ENCODE measurements around the gene FSD2.
A peak's percentile ranks its signal among the peaks of the same experiment; 100 is the strongest.

Gene FSD2

DNA sequence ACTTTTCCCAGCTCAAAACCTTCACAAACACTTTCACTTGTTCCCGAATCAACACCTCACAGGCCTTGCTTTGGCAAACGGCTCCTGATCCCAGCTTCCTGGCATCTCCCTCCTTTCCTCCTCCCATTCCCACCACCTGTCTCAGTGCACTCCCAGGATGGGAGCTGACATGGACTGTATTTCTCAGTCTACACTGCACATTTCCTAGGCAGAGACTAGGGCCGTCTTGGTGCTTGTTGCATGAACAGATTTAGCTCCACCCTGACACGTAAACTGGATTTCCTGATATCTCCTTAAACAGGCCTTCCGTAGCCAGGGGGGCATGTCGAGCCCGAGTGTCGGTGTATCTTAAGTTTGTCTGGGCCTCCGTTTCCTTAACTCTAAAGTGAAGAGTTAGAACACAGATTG is 2.8 kb upstream of the FSD2 start:
- Histone ChIP-seq H3K9ac (ENCODE audit: low read length in 2 of 2) (peak overlapping the region; percentile 59 to 64), H3K4me3 (ENCODE audit: low read length in 2 of 2) (peak overlapping the region; percentile 68 to 84)

DNA sequence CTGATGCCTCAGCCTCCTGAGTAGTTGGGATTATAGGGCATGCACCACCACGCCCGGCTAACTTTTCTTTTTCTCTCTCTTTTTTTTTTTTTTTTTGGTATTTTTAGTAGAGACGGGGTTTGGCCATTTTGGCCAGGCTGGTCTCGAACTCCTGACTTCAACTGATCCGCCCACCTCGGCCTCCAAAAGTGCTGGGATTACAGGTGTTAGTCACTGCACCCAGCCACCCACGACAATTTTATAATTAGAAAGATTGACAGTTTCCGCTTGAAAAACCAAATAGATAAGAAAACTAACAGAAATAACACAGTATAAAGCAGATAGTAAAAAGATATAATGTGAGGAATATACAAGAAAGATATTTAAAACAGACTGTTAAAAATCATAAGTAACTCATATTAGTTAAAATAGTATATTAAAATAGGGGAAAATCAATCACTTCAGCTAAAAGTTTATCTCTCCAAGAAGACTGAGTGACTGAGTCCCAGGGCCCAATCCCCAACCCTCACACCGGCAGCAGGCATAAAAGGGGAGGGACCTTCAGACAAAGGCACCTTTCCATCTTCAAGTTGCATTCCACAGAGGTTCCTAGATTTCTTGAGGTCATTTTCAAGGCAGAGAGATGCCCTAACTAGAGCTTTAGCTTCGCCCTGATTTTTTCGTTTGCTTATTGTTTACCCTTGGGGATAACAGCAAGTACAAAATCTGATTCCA is 2.2 kb upstream of the FSD2 start:
- H3K4me1 ChIP-seq (ENCODE audit: control insufficient read depth, insufficient read depth, low read length), result peaks cover 2% of the 10 kb centered on the region
- no peaks in the 10 kb centered on the region for H3K36me3 ChIP-seq (ENCODE audit: control insufficient read depth in 2 of 2, insufficient read depth in 2 of 2, low read length in 2 of 2)
- no peaks in the 10 kb centered on the region for H3K27me3 ChIP-seq (ENCODE audit: control insufficient read depth in 1 of 2, insufficient read depth in 2 of 2, low read length in 2 of 2)
- no peak overlapping the region for H3K27ac ChIP-seq (ENCODE audit: low read length)
- H3K9me3 ChIP-seq (ENCODE audit: control insufficient read depth in 2 of 2, low read length in 2 of 2), result no peaks in the 10 kb centered on the region
- H3K4me3 ChIP-seq (ENCODE audit: low read length in 2 of 2), result no peak overlapping the region
- no peak overlapping the region for H3K9ac ChIP-seq (ENCODE audit: low read length in 2 of 2)

More for the DNA sequence above, 2.8 kb upstream of the FSD2 start:
- H3K27ac ChIP-seq (ENCODE audit: low read length), result peak overlapping the region; percentile 96
- H3K4me1 ChIP-seq (ENCODE audit: control insufficient read depth, insufficient read depth, low read length), result peaks cover 2% of the 10 kb centered on the region
- no peaks in the 10 kb centered on the region for H3K27me3 ChIP-seq (ENCODE audit: control insufficient read depth in 1 of 2, insufficient read depth in 2 of 2, low read length in 2 of 2)
- no peaks in the 10 kb centered on the region for H3K9me3 ChIP-seq (ENCODE audit: control insufficient read depth in 2 of 2, low read length in 2 of 2)
- no peaks in the 10 kb centered on the region for H3K36me3 ChIP-seq (ENCODE audit: control insufficient read depth in 2 of 2, insufficient read depth in 2 of 2, low read length in 2 of 2)

DNA sequence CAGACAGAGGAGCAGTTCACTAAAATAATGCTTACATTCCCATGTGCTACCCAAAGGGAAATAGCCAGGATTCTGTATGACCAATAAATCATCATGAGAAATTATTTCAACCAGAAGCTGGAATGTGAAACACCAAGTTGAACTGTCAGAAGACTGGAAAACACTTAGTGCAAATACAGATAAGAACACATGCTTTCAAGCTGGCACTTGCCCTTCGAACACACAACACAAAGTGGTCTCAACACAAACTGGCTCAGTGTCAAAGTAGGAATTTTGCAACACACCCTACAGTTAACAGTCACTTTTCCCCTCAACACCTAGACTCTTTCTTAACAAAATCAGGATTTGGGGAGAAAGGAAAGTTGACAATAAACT is 1.3 kb downstream of the FSD2 start:
- no peaks in the 10 kb centered on the region for H3K36me3 ChIP-seq (ENCODE audit: control insufficient read depth in 2 of 2, insufficient read depth in 2 of 2, low read length in 2 of 2)
- H3K4me1 ChIP-seq (ENCODE audit: control insufficient read depth, insufficient read depth, low read length), result peaks cover 2% of the 10 kb centered on the region
- no peaks in the 10 kb centered on the region for H3K27me3 ChIP-seq (ENCODE audit: control insufficient read depth in 1 of 2, insufficient read depth in 2 of 2, low read length in 2 of 2)
- H3K27ac ChIP-seq (ENCODE audit: low read length), result no peak overlapping the region
- H3K4me3 ChIP-seq (ENCODE audit: low read length in 2 of 2), result no peak overlapping the region
- no peak overlapping the region for H3K9ac ChIP-seq (ENCODE audit: low read length in 2 of 2)
- H3K9me3 ChIP-seq (ENCODE audit: control insufficient read depth in 2 of 2, low read length in 2 of 2), result no peaks in the 10 kb centered on the region

DNA sequence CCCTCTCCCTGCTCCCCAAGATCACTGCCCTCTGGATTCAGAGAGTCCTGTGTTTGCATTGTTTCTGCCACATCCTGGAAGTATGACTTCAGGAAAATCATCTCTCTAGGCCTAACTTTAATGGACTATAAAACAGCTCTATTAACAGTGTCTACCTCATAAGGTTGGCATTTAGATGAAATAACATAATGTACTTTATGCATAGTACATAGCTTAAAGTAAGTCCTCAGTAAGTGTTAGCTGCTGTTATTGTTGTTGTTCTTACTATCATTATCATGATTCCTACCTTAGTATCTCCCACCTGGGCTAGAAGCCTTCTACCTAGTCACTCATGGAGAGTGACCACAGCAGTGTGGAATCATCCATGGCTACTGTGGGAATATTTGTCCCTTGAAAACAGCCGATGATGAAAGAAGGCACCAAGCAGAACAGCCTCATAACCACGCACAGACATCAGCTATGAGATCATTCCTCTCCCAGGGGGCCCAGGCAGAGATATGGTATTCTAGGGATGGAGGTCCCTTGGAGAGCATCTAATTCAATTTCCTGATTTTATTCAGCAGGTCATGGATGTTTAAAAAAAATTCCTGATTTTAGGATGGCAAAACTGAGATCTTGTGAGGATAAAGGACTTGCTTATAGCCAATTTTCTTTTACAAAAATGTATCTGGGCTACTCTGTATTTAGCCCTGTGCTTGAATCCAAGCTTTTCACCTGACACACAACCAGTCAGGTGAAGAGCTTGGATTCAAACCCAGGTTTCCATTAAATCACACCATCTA is 1.9 kb downstream of the FSD2 start:
- no peaks in the 10 kb centered on the region for H3K36me3 ChIP-seq (ENCODE audit: control insufficient read depth in 2 of 2, insufficient read depth in 2 of 2, low read length in 2 of 2)
- no peaks in the 10 kb centered on the region for H3K27me3 ChIP-seq (ENCODE audit: control insufficient read depth in 1 of 2, insufficient read depth in 2 of 2, low read length in 2 of 2)
- no peaks in the 10 kb centered on the region for H3K9me3 ChIP-seq (ENCODE audit: control insufficient read depth in 2 of 2, low read length in 2 of 2)
- H3K27ac ChIP-seq (ENCODE audit: low read length), result no peak overlapping the region
- no peak overlapping the region for H3K9ac ChIP-seq (ENCODE audit: low read length in 2 of 2)
- peaks cover 1% of the 10 kb centered on the region for H3K4me1 ChIP-seq (ENCODE audit: control insufficient read depth, insufficient read depth, low read length)
- no peak overlapping the region for H3K4me3 ChIP-seq (ENCODE audit: low read length in 2 of 2)

DNA sequence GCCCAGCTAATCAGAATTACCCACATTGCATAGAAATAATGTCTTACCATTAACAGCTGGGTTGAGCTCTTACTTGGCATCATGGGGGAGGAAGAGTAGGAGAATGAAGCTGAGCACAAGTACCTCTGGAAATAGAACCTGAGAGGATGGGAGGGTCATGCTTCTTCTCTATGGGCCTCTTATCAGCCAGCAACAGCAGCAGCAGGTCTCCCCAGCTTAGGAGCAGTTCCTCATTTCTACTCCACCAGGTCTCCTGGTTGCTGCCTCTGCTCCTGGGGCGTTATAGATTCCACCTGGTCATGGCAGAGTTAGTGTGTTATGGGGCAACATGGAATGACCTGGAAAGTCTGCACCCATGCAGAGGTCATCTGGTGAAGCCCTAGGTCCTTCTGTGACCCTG is 3.4 kb downstream of the FSD2 start:
- Histone ChIP-seq H3K36me3 (ENCODE audit: control insufficient read depth in 2 of 2, insufficient read depth in 2 of 2, low read length in 2 of 2) (no peaks in the 10 kb centered on the region), H3K27ac (ENCODE audit: low read length) (no peak overlapping the region), H3K4me1 (ENCODE audit: control insufficient read depth, insufficient read depth, low read length) (no peaks in the 10 kb centered on the region), H3K27me3 (ENCODE audit: control insufficient read depth in 1 of 2, insufficient read depth in 2 of 2, low read length in 2 of 2) (no peaks in the 10 kb centered on the region), H3K9me3 (ENCODE audit: control insufficient read depth in 2 of 2, low read length in 2 of 2) (no peaks in the 10 kb centered on the region), H3K4me3 (ENCODE audit: low read length in 2 of 2) (no peak overlapping the region), H3K9ac (ENCODE audit: low read length in 2 of 2) (no peak overlapping the region)

DNA sequence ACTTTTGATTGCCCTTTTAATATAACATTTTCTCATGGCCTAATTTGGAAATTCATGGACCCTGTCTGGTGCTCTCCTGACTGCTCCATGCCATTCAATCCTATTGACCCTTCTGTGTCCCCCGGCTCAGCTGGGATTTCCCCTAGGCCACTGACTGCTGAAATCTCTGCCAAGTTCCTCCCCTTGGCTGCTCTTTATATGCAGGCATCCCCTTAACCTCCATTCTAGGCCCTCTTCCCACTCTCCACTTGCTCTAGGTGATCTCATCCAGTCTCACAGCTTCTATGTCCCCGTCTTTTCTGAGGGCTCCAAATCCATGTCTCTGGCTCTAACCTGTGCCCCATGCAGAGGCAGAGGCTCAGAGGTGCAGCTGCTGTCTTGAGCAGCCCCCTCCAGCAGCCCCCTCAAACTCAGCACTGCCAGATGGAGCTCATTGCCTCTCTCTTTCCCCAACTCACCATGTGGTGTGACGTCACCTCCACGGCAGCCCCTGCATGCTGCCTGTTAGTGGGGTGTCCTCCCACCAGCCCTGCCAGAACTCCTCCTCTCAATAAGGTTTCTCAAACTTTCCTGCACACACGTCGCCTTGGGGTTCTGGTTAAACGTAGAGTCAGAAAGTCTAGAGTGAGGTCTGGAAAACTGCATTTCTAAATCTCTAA is 6.6 kb downstream of the FSD2 start:
- Histone ChIP-seq H3K36me3 (ENCODE audit: control insufficient read depth in 2 of 2, insufficient read depth in 2 of 2, low read length in 2 of 2) (no peaks in the 10 kb centered on the region), H3K9ac (ENCODE audit: low read length in 2 of 2) (no peak overlapping the region), H3K4me3 (ENCODE audit: low read length in 2 of 2) (no peak overlapping the region), H3K27me3 (ENCODE audit: control insufficient read depth in 1 of 2, insufficient read depth in 2 of 2, low read length in 2 of 2) (no peaks in the 10 kb centered on the region), H3K9me3 (ENCODE audit: control insufficient read depth in 2 of 2, low read length in 2 of 2) (no peaks in the 10 kb centered on the region), H3K27ac (ENCODE audit: low read length) (no peak overlapping the region), H3K4me1 (ENCODE audit: control insufficient read depth, insufficient read depth, low read length) (no peaks in the 10 kb centered on the region)

DNA sequence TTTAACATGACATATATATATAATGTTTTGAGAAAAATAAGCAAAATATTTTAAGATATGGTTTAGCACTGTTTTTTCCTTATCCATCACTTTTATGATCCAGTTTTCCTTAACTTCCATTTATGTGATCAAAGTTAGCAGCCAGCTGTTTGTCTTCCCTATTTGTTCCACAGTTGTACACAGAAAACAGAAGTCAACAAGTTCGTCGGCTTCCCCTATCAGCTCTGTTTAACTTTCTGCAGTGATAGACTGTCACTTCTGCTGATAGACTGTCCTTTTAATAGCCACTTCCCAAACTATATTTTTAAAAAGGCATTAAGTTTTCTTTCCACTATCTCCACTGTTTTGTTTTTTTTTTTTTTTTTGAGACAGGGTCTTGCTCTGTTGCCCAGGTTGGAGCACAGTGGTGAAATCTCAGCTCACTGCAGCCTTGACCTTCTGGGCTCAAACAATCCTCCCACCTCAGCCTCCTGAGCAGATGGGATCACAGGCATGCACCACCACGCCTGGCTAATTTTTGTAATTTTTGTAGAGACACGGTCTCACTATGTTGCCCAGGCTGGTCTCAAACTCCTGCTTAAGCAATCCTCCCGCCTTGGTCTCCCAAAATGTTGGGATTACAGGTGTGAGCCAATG is 7.2 kb downstream of the FSD2 start:
- H3K27ac ChIP-seq (ENCODE audit: low read length), result no peak overlapping the region
- no peaks in the 10 kb centered on the region for H3K4me1 ChIP-seq (ENCODE audit: control insufficient read depth, insufficient read depth, low read length)
- no peaks in the 10 kb centered on the region for H3K27me3 ChIP-seq (ENCODE audit: control insufficient read depth in 1 of 2, insufficient read depth in 2 of 2, low read length in 2 of 2)
- no peaks in the 10 kb centered on the region for H3K9me3 ChIP-seq (ENCODE audit: control insufficient read depth in 2 of 2, low read length in 2 of 2)
- H3K36me3 ChIP-seq (ENCODE audit: control insufficient read depth in 2 of 2, insufficient read depth in 2 of 2, low read length in 2 of 2), result no peaks in the 10 kb centered on the region
- no peak overlapping the region for H3K4me3 ChIP-seq (ENCODE audit: low read length in 2 of 2)
- H3K9ac ChIP-seq (ENCODE audit: low read length in 2 of 2), result no peak overlapping the region

DNA sequence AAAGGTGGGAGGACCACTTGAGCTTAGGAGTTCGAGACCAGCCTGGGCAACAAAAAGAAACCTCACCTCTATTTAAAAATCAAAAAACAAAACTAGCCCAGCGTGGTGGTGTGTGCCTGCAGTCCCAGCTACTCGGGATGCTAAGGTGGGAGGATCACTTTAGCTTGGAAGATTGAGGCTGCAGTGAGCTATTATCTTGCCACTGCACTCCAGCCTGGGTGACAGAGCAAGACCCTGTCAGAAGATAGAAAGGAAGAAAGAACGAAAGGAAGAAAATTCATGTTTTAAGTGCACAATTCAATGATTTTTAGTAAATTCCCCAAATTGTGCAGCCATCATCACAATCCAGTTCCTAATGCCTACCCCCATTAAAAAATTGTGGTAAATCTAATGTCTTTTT is 7.8 kb downstream of the FSD2 start:
- H3K4me3 ChIP-seq (ENCODE audit: low read length in 2 of 2), result no peak overlapping the region
- H3K27ac ChIP-seq (ENCODE audit: low read length), result no peak overlapping the region
- no peak overlapping the region for H3K9ac ChIP-seq (ENCODE audit: low read length in 2 of 2)
- no peaks in the 10 kb centered on the region for H3K9me3 ChIP-seq (ENCODE audit: control insufficient read depth in 2 of 2, low read length in 2 of 2)
- no peaks in the 10 kb centered on the region for H3K27me3 ChIP-seq (ENCODE audit: control insufficient read depth in 1 of 2, insufficient read depth in 2 of 2, low read length in 2 of 2)
- no peaks in the 10 kb centered on the region for H3K4me1 ChIP-seq (ENCODE audit: control insufficient read depth, insufficient read depth, low read length)
- H3K36me3 ChIP-seq (ENCODE audit: control insufficient read depth in 2 of 2, insufficient read depth in 2 of 2, low read length in 2 of 2), result no peaks in the 10 kb centered on the region

DNA sequence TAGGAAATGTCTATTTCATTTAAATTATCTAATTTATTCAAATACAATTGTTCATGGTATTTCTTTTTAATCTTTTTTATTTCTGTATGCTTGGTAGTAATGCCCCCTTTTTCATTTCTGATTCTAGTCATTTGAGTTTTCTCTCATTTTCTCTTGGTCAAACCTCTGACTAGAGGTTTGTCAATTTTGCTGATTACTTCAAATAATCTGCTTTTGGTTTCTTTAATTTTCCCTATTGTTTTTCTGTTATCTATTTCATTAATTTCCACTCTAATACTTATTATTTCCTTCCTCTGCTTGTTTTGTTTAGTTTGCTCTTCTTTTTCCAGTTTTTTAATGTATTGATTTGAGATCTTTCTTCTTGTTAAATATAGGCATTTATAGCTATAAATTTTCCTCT is 12.1 kb downstream of the FSD2 start:
- Histone ChIP-seq H3K27ac (ENCODE audit: low read length) (no peak overlapping the region), H3K9ac (ENCODE audit: low read length in 2 of 2) (no peak overlapping the region), H3K4me3 (ENCODE audit: low read length in 2 of 2) (no peak overlapping the region), H3K27me3 (ENCODE audit: control insufficient read depth in 1 of 2, insufficient read depth in 2 of 2, low read length in 2 of 2) (no peaks in the 10 kb centered on the region), H3K9me3 (ENCODE audit: control insufficient read depth in 2 of 2, low read length in 2 of 2) (no peaks in the 10 kb centered on the region), H3K36me3 (ENCODE audit: control insufficient read depth in 2 of 2, insufficient read depth in 2 of 2, low read length in 2 of 2) (no peaks in the 10 kb centered on the region), H3K4me1 (ENCODE audit: control insufficient read depth, insufficient read depth, low read length) (no peaks in the 10 kb centered on the region)

DNA sequence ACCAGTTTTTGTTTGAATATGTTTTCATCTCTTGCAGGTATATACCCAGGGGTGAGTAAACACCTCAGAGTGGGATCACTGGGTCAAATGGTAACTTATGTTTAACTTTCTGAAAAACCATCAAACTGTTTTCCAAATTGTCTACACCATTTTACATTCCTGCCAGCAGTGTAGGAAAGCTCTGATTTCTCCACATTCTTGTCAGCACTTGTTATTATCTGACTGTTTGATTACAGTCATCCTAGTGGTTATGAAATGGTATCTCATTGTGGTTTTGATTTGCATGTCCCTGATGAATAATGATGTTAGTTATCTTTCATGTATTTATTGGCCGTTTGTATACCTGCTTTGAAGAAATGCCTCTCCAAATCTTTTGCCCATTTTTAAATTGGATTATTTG is 13.8 kb downstream of the FSD2 start:
- H3K4me1 ChIP-seq (ENCODE audit: control insufficient read depth, insufficient read depth, low read length), result no peaks in the 10 kb centered on the region
- H3K27ac ChIP-seq (ENCODE audit: low read length), result no peak overlapping the region
- no peaks in the 10 kb centered on the region for H3K27me3 ChIP-seq (ENCODE audit: control insufficient read depth in 1 of 2, insufficient read depth in 2 of 2, low read length in 2 of 2)
- no peaks in the 10 kb centered on the region for H3K36me3 ChIP-seq (ENCODE audit: control insufficient read depth in 2 of 2, insufficient read depth in 2 of 2, low read length in 2 of 2)
- no peaks in the 10 kb centered on the region for H3K9me3 ChIP-seq (ENCODE audit: control insufficient read depth in 2 of 2, low read length in 2 of 2)
- no peak overlapping the region for H3K4me3 ChIP-seq (ENCODE audit: low read length in 2 of 2)
- H3K9ac ChIP-seq (ENCODE audit: low read length in 2 of 2), result no peak overlapping the region
